B cell (primary cell): ENCODE results near the gene TNFAIP8L3.

Experiments
- CTCF ChIP-seq: fragments of 200-600 bp; IDR thresholded peaks from one replicate; pipeline ENCODE4 v1.8.0; 2022; ENCODE audit warnings: antibody characterized with exemption, mild to moderate bottlenecking
- EZH2 ChIP-seq: IDR thresholded peaks from 2 replicates; pipeline ENCODE4 v1.6.1; 2012; ENCODE audit warnings: borderline replicate concordance, low read depth, mild to moderate bottlenecking, moderate library complexity, low read length; ENCODE audit not compliant: insufficient read depth, poor library complexity, severe bottlenecking

GRCh38 chr15:51133140-51133765 is 38.5 kb upstream of the TNFAIP8L3 start:
- TF ChIP-seq CTCF (no peak), EZH2 (no peak)
